Heart right ventricle (tissue), 16 donors: Measurements from ENCODE around the gene LANCL3. TPM values are rescaled to one million over a fixed set of nuclear protein-coding genes. Genes with fewer than 3 reads are reported as not detected.
A peak's percentile ranks its signal among the peaks of the same experiment; 100 is the strongest.

Source experiments
- ATAC-seq, 8 donors: fragments of 200-7000 bp; cut with Tn5 transposase; one replicate each; pipeline ENCODE4 v1.9.1; 2020; ENCODE audit warnings: mild to moderate bottlenecking in 8 of 8, moderate library complexity in 8 of 8, moderate number of reproducible peaks in 1 of 8
- DNase-seq, 2 donors: peaks; one replicate each; pipeline ENCODE4 v3.0.0-alpha.2; 2020
- H3K27ac ChIP-seq, 10 donors: fragments of 200-600 bp; sonication (generic) in 2 of 10; one replicate each; pipeline versions ENCODE4 v1.5.0 to v1.8.0; 2020 to 2022; ENCODE audit warnings: mild to moderate bottlenecking in 3 of 10
- H3K27me3 ChIP-seq, 7 donors: fragments of 200-600 bp; one replicate each; pipeline ENCODE4 v1.8.0; 2021 to 2022; ENCODE audit warnings: mild to moderate bottlenecking in 2 of 7
- H3K36me3 ChIP-seq, 9 donors: fragments of 200-600 bp; sonication (generic) in 1 of 9; one replicate each; pipeline versions ENCODE4 v1.5.0 to v1.8.0; 2020 to 2022; ENCODE audit warnings: mild to moderate bottlenecking in 2 of 9
- H3K4me1 ChIP-seq, 9 donors: fragments of 200-600 bp; sonication (generic) in 1 of 9; one replicate each; pipeline versions ENCODE4 v1.5.0 to v1.8.0; 2020 to 2022; ENCODE audit warnings: mild to moderate bottlenecking in 4 of 9
- H3K4me3 ChIP-seq, 10 donors: fragments of 200-600 bp; sonication (generic) in 2 of 10; one replicate each; pipeline versions ENCODE4 v1.5.0 to v1.8.0; 2020 to 2022; ENCODE audit warnings: mild to moderate bottlenecking in 7 of 10, moderate library complexity in 2 of 10
- H3K9me3 ChIP-seq, 11 donors: fragments of 200-600 bp in 10 of 11; sonication (generic) in 2 of 11; one replicate each; pipeline versions ENCODE4 v1.5.0 to v1.8.0; 2013 to 2022; ENCODE audit warnings: mild to moderate bottlenecking in 2 of 11, control low read depth in 1 of 11, moderate library complexity in 1 of 11
- WGBS, 2 donors: extraction: QIAGEN DNeasy Blood & Tissue Kit; methylation state at CpG; one replicate each; pipeline ENCODE4 v1.1.7; 2013; ENCODE audit warnings: inconsistent platforms in 1 of 2; 5-methylcytosine and 5-hydroxymethylcytosine counted together
- intact Hi-C, 10 donors: fragments of 100-400 bp; cut with DNase I; formaldehyde crosslinking; loops; one replicate each; pipeline versions ENCODE4 v1.11.1 to v1.14.2; 2022
- polyA plus RNA-seq, 2 donors: library from polyadenylated mRNA; stranded (reverse); fragments of 200-250 nt; gene quantifications; one replicate each; pipeline ENCODE4 v1.2.3, GENCODE V29; 2013
- total RNA-seq, 10 donors: library from RNA; stranded (reverse); fragmentation: NEBNext Ultra II Directional in 3 of 10; extraction: Animal tissue kit (Norgen Biotek cat#: 25700) in 3 of 10; gene quantifications; one replicate each; pipeline versions ENCODE4 v1.2.1 to v1.2.4, GENCODE V29; 2021 to 2023
- TF ChIP-seq, protein P1 (sequence below), 9 donors: fragments of 200-600 bp; sonication (generic) in 2 of 9; IDR thresholded peaks; one replicate each; pipeline versions ENCODE4 v1.5.0 to v1.8.0; 2021 to 2022; ENCODE audit warnings: antibody characterized with exemption in 9 of 9, mild to moderate bottlenecking in 5 of 9, moderate library complexity in 1 of 9
- donor health status: Arrhythmogenic right ventricular cardiomyopathy.
- donor health status: ischemic (EF 13 %, LVEDD 7.1; RV severe dilation, severe dysfunction).
- donor health status: healthy with polysubstance abuse.
- donor health status: DM: no; HTN: yes; CAD: no.
- donor health status: DM: no; HTN: no; CAD: no.
- donor health status: ischemic (EF 25% LVEDD 6.9; RV normal size, moderate dysfunction).
- donor health status: ischemic (EF 25% LVEDD 5.7; RV mildly dilated, moderate dysfunction).
- donor health status: healthy.
- donor health status: DM: yes; HTN: yes; CAD: no.
- donor health status: Ischemic cardiomyopathy.
- donor health status: ischemic (EF 35%, LVEDD 5.7; RV mildly dilated, moderate dysfunction).
- donor health status: nonischemic (EF 11% LVEDD 7.7; RV severe dilation, severe dysfunction).
- donor health status: DM: yes; HTN: yes; CAD: no.
- donor health status: PGD.
- donor health status: ischemic (EF 29% LVEDD 5.4; RV normal size, mild dysfunction).
- donor health status: nonischemic (EF 23%, LVEDD 6.1; RV moderate dilation, normal function).

Gene LANCL3
- total and polyA plus RNA-seq, 12 donors: 0.04 to 0.56 (median 0.14) TPM

DNA sequence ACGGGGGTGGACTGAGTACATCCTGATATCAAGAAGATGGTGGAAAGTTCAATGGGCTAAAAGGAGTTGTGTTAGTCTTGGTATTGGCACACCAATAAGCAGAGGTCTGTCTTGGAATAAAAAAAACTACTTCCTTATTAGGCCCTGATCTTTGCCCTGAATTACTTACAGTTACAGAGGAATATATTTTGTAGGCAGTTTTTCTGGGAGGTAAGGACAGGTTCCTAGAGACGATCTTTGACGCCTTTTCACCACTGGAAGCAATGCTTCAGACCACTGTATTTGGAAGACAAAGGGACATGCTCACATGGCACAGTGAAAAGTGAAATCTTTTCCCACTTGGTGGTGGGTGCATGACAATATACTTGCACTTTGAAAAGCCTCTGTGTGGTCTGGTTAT lies 113.5 kb downstream of the LANCL3 start:
- WGBS, 2 donors: 65 to 74% methylated on average over 3 of the region's 3 CpGs
- no peaks in the 10 kb centered on the region for H3K36me3 ChIP-seq
- H3K27ac ChIP-seq: peak overlapping the region; percentile 13 to 83 (median 74)
- H3K4me1 ChIP-seq: peaks cover 0 to 8% (median 0%) of the 10 kb centered on the region in 9 donors
- TF ChIP-seq, protein P1, sequence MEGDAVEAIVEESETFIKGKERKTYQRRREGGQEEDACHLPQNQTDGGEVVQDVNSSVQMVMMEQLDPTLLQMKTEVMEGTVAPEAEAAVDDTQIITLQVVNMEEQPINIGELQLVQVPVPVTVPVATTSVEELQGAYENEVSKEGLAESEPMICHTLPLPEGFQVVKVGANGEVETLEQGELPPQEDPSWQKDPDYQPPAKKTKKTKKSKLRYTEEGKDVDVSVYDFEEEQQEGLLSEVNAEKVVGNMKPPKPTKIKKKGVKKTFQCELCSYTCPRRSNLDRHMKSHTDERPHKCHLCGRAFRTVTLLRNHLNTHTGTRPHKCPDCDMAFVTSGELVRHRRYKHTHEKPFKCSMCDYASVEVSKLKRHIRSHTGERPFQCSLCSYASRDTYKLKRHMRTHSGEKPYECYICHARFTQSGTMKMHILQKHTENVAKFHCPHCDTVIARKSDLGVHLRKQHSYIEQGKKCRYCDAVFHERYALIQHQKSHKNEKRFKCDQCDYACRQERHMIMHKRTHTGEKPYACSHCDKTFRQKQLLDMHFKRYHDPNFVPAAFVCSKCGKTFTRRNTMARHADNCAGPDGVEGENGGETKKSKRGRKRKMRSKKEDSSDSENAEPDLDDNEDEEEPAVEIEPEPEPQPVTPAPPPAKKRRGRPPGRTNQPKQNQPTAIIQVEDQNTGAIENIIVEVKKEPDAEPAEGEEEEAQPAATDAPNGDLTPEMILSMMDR (IDR thresholded peaks at IDR 0.05): no peak
- intact Hi-C loops: no loop called here
- ATAC-seq (peak in 4 of 8 donors; percentile 20 to 40 (median 24)), DNase-seq (no peak)
- peak overlapping the region in 3 of 10 donors; percentile 52 to 54 (median 53) for H3K4me3 ChIP-seq
- no peaks in the 10 kb centered on the region for H3K9me3 ChIP-seq
- peaks cover 0 to 25% (median 0%) of the 10 kb centered on the region in 7 donors for H3K27me3 ChIP-seq

DNA sequence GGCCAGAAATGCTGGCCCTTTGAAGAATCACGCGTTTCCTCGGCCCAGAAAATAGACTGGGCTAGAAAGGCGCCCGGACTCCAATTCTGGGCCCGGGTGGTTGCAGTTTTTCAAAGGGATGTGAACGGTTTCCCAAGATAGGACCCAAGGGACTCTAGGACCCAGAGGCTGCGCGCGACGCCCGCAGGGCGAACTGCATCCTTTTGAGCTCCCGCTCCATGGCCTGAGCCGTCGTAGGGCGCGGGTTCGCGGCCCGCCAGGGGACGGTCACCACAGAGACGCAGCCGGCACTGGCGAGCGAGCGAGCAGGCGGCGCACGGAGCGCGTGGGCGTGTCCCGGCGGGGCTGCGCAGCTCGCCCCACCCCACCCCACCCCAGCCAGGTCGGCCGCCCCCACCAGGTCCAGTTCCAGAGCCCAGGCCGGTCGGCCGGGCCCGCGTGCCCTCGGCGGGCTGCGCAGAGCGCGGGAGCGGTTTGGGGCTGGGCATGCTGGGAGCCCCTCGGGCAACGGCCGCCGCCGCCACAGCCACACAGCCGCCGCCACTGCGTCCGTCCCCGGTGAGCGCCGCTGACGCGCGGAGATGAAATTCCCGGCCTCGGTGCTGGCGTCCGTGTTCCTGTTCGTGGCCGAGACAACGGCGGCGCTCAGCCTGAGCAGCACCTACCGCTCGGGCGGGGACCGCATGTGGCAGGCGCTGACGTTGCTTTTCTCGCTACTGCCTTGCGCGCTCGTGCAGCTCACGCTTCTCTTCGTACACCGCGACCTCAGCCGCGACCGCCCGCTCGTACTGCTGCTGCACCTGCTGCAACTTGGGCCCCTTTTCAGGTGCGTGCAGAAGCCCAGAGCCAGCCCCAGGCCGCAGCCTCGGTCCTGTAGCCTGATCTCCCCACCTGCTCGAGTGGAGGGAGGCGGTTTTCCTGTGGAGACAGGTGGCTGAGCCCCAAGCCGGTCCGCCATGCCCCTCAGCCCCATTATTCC lies 114.2 kb downstream of the LANCL3 start, which contains the start of gene XK:
XK (plus strand) TSS at position 411 of the 979 bp plus-strand sequence; CDS start at position 582, 171 bp downstream.
- ATAC-seq: peak; percentile 68 to 92 (median 80)
- H3K27me3 ChIP-seq: peaks cover 0 to 23% (median 0%) of the 10 kb centered on the region in 7 donors
- peaks cover 0 to 8% (median 0%) of the 10 kb centered on the region in 9 donors for H3K4me1 ChIP-seq
- no peaks in the 10 kb centered on the region for H3K9me3 ChIP-seq
- H3K27ac ChIP-seq: peak within 1 kb of the TSS; percentile 60 to 83 (median 74)
- WGBS, 2 donors: 4 to 5% methylated on average over 46 to 93 of the region's 100 CpGs
- peak within 1 kb of the TSS in 9 of 10 donors; percentile 37 to 54 (median 51) for H3K4me3 ChIP-seq
- DNase-seq: peak; percentile 5 to 42
- TF ChIP-seq, protein P1 (IDR thresholded peaks at IDR 0.05): no peak
- intact Hi-C loops: no loop called here
- H3K36me3 ChIP-seq: no peaks in the 10 kb centered on the region

DNA sequence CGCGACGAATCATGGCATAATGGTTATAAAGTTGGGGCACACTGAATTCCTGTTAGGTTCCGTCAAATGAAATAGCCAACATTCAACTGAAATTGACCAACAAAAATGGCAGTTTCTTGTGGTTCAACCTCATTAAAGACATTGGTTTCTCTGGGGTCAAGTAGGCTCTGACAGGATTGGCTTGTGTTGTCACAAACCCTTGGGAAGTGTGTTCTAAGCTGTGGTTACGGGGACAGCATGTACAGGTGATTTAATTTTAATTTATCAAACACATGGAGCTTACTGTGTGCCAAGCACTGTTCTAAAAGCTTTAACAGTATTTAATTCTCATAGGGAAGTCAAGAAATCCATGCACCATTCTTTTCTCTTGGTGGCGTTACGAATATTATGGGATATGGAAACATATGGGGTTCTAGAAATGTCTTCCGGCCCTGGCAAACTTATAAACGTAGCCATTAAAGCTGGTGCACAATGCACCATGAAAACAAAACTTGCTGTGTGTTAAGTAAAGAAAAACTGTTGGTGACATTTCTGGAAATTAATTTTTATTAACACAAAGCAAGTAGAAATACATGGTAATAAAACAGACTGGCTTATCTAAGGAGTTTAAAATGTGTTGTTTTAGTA lies 115.0 kb downstream of the LANCL3 start:
- H3K4me1 ChIP-seq: peaks cover 0 to 8% (median 0%) of the 10 kb centered on the region in 9 donors
- peaks cover 0 to 23% (median 0%) of the 10 kb centered on the region in 7 donors for H3K27me3 ChIP-seq
- no peak for DNase-seq
- intact Hi-C loops: no loop called here
- peak overlapping the region in 9 of 10 donors; percentile 37 to 54 (median 51) for H3K4me3 ChIP-seq
- WGBS, 2 donors: 61 to 64% methylated on average over 9 of the region's 9 CpGs
- peak overlapping the region; percentile 60 to 83 (median 74) for H3K27ac ChIP-seq
- TF ChIP-seq, protein P1 (IDR thresholded peaks at IDR 0.05): no peak
- ATAC-seq: peak in 1 of 8 donors; percentile 60
- H3K36me3 ChIP-seq: no peaks in the 10 kb centered on the region
- no peaks in the 10 kb centered on the region for H3K9me3 ChIP-seq

DNA sequence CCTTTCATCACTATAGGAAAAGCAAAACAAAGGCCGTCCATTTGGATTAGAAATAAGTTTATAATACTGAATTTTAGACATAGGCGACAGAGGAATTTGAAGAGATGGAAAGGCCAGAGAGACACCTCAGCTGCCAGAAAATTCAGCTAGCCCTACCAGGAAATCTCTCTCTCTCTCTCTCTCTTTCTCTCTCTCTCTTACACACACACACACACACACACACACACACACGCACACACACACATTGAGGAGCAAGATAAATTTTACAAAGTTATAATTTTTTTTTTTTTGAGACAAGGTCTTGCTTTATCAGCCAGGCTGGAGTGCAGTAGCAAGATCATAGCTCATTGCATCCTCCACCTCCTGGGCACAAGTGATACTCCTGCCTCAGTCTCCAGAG lies 115.5 kb downstream of the LANCL3 start:
- intact Hi-C loops: no loop called here
- TF ChIP-seq, protein P1 (IDR thresholded peaks at IDR 0.05): no peak
- Histone ChIP-seq H3K36me3 (no peaks in the 10 kb centered on the region), H3K9me3 (no peaks in the 10 kb centered on the region), H3K27me3 (peaks cover 0 to 23% (median 0%) of the 10 kb centered on the region in 7 donors), H3K4me1 (peaks cover 0 to 8% (median 0%) of the 10 kb centered on the region in 9 donors), H3K27ac (peak overlapping the region in 2 of 10 donors; percentile 79 to 83), H3K4me3 (peak overlapping the region in 4 of 10 donors; percentile 51 to 54 (median 52))
- no peak for ATAC-seq
- 76 to 81% methylated on average over 3 of the region's 3 CpGs for WGBS, 2 donors
- DNase-seq: no peak
